Measurements from ENCODE around the gene PLEKHM3.

DNA sequence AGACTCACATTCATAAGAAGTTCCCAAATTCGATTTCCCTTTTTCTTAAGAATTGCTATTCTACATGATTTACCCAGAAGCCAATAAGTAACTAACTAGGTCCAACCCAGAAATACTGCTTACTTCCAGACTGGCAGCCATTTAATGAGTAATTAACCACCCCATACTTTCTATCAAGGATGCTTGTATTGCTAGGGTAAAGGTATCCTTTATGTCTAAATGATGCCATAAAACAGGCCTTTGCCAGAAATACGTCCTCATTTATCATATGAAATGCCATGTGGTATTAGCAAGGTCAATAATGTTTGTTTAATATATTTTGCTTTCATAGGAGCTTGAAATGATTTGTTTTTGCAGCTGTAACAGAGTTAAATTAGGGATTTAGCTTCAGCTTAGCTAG, 56.1 kb downstream of the PLEKHM3 start:
- TF ChIP-seq, protein P1, sequence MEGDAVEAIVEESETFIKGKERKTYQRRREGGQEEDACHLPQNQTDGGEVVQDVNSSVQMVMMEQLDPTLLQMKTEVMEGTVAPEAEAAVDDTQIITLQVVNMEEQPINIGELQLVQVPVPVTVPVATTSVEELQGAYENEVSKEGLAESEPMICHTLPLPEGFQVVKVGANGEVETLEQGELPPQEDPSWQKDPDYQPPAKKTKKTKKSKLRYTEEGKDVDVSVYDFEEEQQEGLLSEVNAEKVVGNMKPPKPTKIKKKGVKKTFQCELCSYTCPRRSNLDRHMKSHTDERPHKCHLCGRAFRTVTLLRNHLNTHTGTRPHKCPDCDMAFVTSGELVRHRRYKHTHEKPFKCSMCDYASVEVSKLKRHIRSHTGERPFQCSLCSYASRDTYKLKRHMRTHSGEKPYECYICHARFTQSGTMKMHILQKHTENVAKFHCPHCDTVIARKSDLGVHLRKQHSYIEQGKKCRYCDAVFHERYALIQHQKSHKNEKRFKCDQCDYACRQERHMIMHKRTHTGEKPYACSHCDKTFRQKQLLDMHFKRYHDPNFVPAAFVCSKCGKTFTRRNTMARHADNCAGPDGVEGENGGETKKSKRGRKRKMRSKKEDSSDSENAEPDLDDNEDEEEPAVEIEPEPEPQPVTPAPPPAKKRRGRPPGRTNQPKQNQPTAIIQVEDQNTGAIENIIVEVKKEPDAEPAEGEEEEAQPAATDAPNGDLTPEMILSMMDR (IDR thresholded peaks at IDR 0.05) = no peak
- TF ChIP-seq POLR2A (IDR thresholded peaks at IDR 0.05) (no peak), EP300 (IDR thresholded peaks at IDR 0.05; ENCODE audit: low read depth) (no peak)

Measured in transverse colon (tissue), 3 donors.